Stimulated activated CD4-positive, alpha-beta T cell treated with anti-CD3 and anti-CD28 coated beads, Interleukin-4, amount 100 ng/mL, for 1 hour (primary cell): Measurements from ENCODE around the gene COMT.

Source experiments
- DNase-seq: peaks from one replicate; pipeline ENCODE4 v3.0.0-alpha.2; 2020

Gene COMT

DNA sequence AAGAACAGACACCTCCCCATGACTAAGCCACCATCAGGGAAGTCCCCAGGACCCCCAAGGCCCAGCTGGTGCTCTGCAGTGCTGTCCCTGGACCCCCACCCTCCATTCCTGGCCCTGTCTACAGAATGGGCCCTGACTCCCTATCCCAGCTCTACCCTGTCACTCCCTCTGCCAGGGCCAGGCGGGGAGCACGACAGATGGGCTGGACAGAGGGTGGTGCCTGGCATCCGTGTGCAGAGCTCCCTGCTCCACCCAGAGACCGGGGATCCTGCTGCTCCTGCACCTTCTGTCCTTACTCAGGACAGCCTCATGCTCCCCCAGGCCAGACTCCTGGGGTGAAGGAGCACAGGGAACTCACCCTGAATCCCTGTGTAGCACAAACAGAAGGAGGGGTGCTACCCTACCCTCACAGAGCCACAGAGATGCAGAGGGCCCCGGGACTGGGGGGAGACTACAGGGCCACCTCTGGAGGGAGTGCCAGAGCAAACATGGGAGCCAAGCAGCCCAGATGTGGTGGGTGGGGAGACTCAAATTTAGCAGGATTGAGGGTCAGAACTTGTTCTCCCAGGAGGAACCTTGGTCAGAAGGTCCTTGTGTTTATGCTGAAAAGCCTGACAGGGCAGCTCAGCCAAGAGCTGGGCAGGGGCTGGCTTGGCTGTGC lies 73.1 kb downstream of the COMT start:
- DNase-seq = no peak

DNA sequence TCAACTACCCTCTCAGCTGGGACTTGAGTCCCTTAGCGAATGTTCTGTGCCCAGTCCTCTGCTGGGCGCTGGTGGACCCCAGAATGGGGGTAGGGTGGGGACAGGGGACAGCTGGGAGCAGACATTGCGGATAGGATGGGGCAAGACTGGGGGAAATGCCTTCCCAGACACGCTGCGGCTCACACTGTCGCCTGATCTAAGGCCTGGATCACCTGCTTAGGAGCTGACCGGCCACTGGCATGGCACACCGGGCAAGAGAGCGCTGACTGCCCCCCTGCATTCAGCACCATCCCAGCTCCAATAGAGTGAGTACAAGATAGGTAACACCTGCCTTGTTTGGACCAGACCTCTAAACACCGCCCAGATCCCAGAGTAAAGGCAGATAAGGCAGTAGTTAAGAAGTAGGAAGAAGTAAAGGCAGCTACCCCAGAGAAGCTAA lies 73.6 kb downstream of the COMT start:
- DNase-seq = no peak

DNA sequence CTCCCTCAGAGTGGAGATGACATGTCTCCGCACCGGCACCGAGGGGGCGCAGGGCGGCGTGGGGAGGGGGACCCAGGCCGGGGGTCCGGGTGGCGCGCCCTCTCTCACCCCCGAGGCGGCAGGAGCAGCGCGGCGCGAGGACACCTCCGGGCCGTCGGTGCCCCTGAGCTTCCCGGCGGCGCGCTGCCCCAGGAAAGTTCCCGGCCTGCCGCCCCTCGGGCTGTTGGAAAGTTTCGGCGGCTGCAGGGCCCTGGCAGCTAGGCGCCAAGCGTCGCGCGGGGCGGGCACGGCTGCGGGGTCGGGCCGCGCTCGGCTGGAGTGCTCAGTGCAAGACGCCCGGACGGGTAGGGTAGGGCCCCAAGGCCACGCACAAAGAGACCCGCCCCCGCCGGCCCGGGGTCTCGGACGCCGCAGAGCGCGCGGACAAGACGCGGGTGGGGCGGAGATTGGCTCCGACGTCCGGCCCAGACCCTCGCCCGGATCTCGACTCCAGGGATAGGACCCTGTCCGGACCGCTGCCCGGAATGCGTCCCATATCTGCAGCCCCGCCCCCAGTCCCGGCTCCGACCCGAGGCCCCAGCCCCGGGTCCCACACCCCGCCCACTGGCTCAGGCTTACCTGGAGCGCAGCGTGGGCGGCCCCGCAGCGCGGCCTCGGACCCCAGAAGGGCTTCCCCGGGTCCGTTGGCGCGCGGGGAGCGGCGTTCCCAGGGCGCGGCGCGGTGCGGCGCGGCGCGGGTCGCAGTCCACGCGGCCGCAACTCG lies 74.6 kb downstream of the COMT start:
- peak; percentile 29 for DNase-seq

DNA sequence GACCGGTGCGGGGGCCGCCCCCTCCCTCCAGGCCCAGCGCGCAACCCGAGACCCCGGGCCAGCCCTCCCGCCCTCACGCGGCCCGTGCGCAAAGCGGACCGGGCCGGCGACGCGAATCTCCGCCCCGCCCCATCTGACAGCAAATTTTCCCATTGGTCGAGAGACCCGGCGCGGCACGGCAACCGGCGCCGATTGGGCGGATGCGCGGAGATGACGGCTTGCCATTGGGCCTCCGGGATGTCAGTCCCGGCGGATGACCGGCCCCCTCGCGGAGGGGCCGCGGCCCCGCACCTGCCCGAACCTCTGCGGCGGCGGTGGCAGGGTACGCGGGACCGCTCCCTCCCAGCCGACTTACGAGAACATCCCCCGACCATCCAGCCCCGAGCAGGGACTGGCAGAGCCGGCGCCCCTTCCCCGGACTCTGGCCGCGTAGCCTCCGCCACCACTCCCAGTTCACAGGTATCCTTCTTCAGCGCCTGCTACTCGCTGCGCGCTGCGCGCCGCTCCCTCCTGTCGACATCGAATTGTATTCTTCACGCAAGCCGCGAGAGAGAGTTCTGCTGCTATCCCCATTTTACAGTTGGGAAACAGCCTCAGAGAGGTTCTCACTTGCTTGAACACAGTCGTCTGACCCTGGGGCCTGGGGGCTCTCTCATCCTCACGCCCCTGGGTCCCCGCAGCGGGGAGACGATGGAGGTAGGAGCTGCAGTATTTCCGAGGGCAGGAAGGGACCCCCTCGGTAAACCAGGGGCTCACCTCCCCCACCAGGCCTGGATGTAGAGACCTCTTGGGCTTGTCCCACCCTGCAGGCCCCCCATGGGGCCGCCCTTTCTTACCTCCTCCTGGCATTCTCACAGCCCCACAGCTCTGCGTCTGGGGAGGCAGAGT lies 75.4 kb downstream of the COMT start, which contains the start of gene ARVCF:
Gene ARVCF (minus strand): TSS at position 90 of the 888 bp plus-strand sequence. CDS start 26,029 bp downstream, outside the sequence.
- DNase-seq = peak; percentile 93

DNA sequence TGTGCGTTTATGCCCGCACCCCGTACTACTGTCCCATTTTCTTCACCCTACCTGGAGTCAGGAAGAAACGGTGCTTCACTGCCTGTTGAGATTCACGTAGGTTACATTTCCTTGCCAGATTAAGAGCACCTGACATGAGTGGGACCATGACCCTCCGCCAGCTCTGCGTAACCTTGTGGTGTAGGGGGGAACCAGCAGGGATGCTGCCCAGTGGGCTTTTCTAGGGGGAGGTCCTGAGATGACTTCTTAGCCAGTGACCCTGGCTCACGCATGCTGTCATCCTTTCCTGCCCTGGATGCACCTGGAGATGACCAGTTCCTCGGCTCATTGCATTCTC lies 76.0 kb downstream of the COMT start:
- no peak for DNase-seq

DNA sequence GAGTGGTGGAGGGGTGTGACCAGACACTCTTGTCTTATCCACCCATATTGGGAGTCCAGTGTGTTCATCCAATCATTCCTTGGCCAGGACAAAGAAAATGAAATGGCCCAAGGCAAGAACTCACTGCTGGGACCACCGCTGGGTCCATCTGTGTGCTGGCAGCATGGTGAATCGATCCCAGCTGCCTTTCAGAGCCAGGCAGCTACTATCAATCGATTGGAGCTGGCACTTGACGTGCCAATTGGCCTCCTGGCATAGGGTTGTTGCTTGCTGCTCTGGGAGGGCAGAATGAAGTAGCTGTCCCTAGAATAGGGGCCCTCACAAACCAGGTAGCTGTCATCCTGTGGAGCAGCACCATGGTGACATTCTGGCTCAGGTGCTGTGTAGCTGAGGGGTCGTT lies 76.4 kb downstream of the COMT start:
- DNase-seq = no peak
